Measurements from ENCODE around the gene ASTN1.

DNA sequence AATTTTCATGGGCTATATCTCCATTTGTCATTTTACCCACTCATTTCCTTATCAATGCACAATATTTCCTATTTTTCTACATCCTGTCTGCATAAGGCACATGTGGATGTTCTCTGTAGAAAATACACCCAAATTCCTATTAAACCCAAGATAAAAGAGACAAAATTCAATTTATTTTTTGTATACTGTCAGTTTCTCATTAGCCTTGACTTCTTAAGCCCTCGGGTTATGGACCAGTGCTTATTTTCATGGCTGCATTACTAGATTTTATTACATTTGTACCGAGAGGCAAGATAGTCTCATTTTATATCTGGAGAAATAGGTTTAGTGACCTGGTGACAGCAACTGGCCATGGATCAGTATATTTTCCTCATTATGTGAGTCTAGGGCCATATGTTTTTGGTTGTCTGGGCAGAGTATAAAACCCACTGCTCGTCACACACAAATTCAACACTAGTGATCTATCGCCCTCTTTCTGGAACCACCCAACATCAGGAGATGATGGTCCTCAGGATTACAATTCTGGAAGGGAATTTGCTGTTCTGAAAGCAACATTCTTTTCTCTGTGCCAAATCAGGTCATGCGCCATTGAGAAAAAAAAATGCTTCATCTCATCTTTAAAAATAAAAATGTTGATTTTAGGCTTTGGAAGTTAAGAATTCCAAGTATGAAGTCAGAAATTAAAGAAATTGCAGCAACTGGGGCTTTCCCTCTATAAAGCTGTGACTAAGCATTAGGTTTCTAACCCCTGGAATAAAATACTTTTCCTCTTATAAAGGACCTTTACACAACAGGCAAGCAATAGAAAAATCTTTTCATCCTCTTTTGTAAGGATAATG, 81.4 kb downstream of the ASTN1 start:
- TF ChIP-seq POLR2AphosphoS5 (IDR thresholded peaks at IDR 0.05; ENCODE audit: borderline replicate concordance, low read depth, low read length) (no peak), EZH2 (IDR thresholded peaks at IDR 0.05) (no peak), FOXP2 (optimal IDR thresholded peaks at IDR 0.05; ENCODE audit: control extremely low read depth, extremely low read length, insufficient read depth) (no peak)
